GM21526 (cell line): ENCODE measurements around the gene ALG12.

ENCODE experiments used
- ATAC-seq: cut with Tn5 transposase; IDR thresholded peaks from one replicate; pipeline ENCODE4 v1.9.1; 2021; ENCODE audit warnings: moderate library complexity; ENCODE audit not compliant: unreplicated experiment, low FRiP score

ALG12 gene

GRCh38 chr22:49917974-49918910 is at the start of gene ALG12, which contains the start of gene CRELD2:
Gene ALG12, minus strand, starts transcription at chr22:49918438. Its CDS starts 4,673 bp downstream, at chr22:49913765.
Gene CRELD2, plus strand, starts transcription at chr22:49918634. Its CDS starts 136 bp downstream, at chr22:49918770.
- peak; percentile 80 for ATAC-seq

- no peak for ATAC-seq
These were observed 49.5 kb upstream of the ALG12 start for GRCh38 chr22:49967706-49968208.

- ATAC-seq = no peak
These were observed 48.8 kb upstream of the ALG12 start for GRCh38 chr22:49966774-49967705.

GRCh38 chr22:49966041-49966773 is 48.0 kb upstream of the ALG12 start:
- ATAC-seq = no peak

GRCh38 chr22:49965091-49966040 is 47.1 kb upstream of the ALG12 start:
- ATAC-seq = no peak

GRCh38 chr22:49964136-49965090 is 46.2 kb upstream of the ALG12 start:
- ATAC-seq = no peak

GRCh38 chr22:49963647-49964026 is 45.4 kb upstream of the ALG12 start:
- no peak for ATAC-seq

GRCh38 chr22:49962751-49963646 is 44.8 kb upstream of the ALG12 start:
- no peak for ATAC-seq

- ATAC-seq = no peak
These were observed 43.9 kb upstream of the ALG12 start for GRCh38 chr22:49962012-49962750.

- no peak for ATAC-seq
These were observed 43.4 kb upstream of the ALG12 start for GRCh38 chr22:49961601-49962011.

- ATAC-seq = no peak
These were observed 42.9 kb upstream of the ALG12 start for GRCh38 chr22:49961005-49961600.

- peak; percentile 44 for ATAC-seq
These were observed 42.1 kb upstream of the ALG12 start, which contains the start of gene PIM3 for GRCh38 chr22:49960159-49961004. Gene PIM3, plus strand, starts transcription at chr22:49960772. Its CDS starts 176 bp downstream, at chr22:49960948.

GRCh38 chr22:49959782-49960158 is 41.5 kb upstream of the ALG12 start:
- peak; percentile 9 for ATAC-seq

- ATAC-seq = no peak
These were observed 40.9 kb upstream of the ALG12 start for GRCh38 chr22:49958931-49959781.
